Non-pigmented ciliary epithelial cell (primary cell): ENCODE data around the gene SLITRK4.

ENCODE experiments used
- DNase-seq: peaks from one replicate; pipeline ENCODE4 v3.0.0-alpha.2; 2010; ENCODE audit warnings: low read depth

SLITRK4 gene, protein sequence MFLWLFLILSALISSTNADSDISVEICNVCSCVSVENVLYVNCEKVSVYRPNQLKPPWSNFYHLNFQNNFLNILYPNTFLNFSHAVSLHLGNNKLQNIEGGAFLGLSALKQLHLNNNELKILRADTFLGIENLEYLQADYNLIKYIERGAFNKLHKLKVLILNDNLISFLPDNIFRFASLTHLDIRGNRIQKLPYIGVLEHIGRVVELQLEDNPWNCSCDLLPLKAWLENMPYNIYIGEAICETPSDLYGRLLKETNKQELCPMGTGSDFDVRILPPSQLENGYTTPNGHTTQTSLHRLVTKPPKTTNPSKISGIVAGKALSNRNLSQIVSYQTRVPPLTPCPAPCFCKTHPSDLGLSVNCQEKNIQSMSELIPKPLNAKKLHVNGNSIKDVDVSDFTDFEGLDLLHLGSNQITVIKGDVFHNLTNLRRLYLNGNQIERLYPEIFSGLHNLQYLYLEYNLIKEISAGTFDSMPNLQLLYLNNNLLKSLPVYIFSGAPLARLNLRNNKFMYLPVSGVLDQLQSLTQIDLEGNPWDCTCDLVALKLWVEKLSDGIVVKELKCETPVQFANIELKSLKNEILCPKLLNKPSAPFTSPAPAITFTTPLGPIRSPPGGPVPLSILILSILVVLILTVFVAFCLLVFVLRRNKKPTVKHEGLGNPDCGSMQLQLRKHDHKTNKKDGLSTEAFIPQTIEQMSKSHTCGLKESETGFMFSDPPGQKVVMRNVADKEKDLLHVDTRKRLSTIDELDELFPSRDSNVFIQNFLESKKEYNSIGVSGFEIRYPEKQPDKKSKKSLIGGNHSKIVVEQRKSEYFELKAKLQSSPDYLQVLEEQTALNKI

DNA sequence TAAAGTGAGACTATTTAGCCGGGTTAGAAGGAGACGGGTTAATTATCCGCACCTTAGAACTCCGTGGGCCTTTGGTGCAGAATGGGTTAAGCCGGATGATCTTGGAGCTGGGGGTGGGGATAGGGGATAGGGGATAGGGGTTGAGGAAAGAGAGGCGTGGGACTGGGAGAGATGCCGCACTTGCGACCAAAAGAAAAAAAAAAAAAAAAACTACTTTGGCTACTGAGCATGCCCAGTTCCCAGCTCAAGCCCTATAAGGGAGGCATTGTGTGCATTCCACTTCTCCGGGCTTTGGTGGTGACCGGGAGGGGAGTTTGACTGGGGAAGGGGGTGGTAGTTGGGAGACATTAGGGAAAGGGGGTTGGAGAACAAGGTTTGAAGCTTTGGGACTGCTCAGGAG lies at the start of gene SLITRK4:
TSS of gene SLITRK4 (minus strand) at position 187 of the 400 bp plus-strand sequence. CDS start 4,993 bp downstream, outside the sequence.
- DNase-seq = no peak

DNA sequence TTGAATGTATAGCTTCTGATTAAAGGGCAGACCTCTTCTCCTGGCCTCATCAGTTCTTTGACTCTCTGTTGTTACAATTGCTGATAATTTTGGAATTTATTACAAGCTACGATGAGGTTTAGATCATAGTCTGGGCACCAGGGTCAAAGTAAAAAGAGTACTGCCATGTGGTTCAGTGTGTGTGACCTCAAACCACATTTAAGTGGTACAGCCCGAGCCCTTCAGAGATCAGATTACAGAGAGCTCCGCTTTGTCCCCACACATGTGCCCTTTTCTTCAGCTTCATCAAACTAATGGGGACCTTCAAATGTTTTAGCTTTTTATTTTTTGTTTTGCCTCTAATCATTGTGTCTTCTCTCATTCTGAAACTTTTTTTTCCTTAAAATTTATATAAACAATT lies 47.6 kb upstream of the SLITRK4 start:
- no peak for DNase-seq

DNA sequence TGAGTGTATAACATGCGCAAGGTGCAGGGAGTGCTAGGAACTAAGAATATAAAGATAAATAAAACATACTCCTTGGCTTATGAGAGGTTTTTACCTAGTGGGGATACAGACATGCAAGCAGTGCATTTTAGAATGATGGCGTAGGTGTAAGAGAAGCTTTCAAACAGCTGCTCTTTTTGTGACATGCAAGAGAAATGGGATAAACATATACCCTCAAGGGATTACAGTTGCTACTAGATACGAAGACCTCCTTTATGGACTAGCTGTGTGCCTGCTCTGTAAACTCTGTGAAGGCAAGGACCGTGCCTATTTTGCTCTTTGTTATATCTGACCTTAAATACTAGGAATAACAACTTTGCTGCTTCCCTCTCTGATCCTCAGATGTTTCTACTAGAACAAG lies 39.0 kb upstream of the SLITRK4 start:
- no peak for DNase-seq

DNA sequence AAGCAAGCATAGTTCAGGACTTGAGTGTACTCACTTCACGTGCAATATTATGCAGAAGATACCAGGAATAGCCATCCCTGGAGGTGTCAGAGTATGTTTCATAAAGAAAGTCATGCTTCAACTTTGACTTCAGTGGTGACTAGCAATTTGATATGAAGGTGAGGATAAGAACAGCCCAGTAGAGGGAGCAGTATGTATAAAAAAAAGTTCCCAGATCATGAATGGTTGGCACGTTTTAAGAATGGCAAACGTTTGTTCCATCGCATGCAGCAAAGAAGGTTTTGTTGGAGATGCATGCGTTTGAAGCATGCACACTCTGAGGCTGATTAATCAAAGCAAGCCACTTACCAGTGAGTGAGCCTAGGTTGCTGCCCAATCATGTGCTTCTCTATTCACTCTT lies 33.5 kb upstream of the SLITRK4 start:
- no peak for DNase-seq

DNA sequence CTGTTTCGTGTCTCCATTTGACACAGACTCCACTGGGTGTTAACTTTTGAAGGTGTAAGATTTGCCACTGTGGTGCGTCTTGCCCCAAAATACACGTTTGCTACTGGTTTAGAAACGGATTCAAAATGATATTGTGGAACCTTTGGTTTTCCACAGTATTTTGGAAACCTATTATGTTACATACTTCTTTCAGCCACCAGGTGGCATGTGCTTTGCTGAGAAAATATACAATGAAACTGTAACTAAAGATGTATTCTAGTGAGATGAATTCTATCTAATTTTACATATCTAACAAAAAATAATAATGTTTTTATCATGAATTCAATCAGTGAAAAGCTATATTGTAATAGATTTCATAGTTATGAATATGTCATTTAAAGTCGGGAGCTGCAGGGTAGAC lies 28.4 kb upstream of the SLITRK4 start:
- no peak for DNase-seq

DNA sequence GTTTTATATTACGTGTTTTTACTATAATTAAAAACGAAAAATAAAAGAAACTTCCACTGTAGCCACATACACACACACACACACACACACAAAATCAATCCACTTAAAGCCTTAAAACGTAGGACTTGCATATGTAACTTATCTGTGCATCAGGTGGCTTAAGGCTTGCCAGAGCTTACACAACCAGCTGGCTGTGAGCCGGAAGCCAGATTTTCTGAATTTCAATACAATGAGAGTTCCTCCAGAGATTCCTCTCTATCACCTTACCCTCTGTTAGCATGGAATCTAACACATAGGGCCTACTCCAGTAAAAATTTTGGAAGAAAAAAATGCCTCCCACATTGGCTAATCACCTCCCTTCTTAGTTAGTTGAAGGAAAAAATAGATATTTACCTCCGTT lies 27.9 kb upstream of the SLITRK4 start:
- DNase-seq = no peak

DNA sequence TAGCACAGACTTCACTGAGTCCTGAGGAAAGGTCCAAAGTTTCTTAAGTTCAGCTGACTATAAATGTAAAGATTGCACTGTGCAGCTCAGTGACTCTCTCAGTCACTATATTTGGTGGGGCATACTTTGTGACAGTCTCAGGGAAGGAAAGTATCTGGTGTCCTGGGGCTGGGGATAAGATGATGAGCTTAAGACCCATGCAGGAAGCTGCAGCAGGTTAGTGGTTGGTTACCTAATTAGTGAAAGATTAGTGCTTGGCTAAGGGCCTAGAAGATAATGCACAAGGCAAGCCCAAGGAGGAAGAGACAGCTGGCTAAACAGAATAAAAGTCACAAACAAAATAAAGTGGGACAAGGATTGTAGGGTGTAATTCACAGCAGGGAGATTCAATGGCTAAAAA lies 25.4 kb upstream of the SLITRK4 start:
- no peak for DNase-seq

DNA sequence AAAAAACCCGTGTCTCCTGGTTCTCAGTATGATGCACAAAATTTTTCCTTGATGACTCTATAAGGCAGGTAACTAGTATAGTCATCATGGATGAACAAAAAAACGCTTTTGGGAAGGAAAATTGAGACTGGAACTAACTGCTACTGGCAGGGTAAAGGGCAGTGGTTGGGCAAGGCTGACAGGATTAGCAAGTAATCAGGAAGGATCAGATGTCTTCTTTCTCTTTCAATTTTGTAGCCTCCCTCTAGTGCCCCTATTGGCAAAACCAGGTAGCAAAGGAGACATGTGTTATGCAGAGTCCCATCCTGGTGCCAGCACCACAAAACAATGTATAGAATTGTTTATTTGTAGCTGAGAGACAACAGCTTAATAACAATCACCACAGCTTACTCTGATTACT lies 12.8 kb upstream of the SLITRK4 start:
- DNase-seq = no peak

DNA sequence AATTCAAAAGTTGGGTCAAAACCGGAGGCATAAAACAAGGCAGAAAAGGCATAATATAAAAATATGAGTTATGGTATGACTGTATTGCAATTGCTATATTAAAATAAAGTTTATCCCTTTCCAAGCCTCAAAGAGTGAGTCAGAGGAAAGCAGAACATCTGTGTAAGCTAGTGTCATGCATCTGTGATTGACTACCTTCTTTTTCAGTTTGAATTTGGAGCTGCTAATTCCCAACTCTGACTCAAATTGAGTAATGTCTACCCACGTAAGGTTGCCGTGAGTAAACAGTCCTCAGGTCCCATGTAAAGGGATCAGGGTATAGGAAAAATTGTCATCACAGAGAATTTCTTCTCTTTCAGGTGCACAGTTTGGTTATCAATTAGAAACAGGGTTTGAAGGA lies 6.5 kb upstream of the SLITRK4 start:
- no peak for DNase-seq

DNA sequence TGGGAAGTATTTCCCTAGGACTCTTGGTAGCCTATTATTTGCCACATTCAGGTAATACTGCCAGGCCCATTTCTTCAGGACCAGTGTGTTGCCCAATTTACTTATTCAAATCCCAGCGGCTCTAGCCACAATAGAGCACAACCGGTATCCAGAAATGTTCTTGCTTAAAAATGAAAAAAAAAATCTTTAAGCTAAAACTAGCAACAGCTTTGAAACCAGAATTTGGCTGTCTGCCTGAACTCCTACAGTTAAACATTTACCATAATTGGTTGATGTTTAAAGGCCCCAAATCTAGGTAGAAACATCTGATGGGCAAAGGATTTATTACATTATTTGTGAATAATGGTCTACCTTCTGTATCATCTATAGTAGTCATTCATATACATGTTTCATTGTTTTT lies 930 bp upstream of the SLITRK4 start:
- DNase-seq = no peak

DNA sequence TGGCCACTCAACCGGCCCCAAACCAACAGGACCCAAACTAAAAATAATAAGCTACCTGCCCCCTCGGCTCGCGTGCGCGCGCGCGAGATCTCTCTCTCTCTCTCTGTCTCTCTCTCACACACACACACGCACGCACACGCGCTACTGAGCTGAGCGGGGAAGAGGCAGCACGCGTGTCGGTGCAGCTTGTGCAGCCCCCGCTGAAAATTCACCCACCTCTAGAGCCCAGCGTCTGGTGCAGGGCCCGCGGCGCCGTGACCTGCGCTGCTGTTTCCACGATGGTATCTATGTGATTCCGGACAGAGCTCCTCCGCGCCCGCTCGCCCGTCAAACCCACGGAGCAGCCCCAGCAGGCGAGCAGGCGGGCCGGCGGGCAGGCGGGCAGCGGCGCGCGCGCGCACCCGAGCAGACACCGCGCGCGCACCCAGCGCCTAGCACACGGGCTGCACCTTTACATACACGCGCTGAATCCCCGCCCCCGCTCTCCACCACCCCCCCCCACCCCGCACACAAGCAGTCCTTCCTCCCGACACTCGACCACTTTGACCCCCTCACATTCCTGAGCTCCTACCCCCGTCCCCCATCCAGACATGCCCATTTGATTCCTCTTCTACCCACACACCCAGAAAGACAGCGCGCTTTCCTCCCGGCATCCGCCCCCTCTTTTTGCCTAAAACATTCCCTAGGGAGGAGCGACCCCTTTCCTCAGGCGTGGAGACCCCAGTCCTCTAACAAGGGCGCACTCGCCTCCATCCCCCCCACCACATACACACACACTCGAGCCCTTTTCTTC lies 1.0 kb downstream of the SLITRK4 start:
- no peak for DNase-seq

DNA sequence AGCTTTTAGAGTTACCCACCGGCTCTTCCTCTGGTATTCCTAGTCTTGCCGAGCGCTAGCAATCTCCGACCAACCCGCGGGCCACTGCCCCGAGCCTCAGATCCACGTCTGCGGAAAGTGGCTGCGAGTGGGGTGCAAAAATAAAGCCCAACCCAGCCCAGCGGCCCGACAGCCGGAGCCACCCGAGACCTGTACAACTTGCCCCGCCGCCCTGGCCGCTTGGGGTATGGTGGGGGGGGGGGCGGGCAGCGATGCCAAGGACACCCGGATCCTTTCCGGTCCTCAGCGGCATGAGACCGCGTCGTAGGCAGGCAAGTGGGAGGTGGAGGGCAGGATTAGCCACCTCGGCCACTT lies 1.6 kb downstream of the SLITRK4 start:
- DNase-seq = no peak

DNA sequence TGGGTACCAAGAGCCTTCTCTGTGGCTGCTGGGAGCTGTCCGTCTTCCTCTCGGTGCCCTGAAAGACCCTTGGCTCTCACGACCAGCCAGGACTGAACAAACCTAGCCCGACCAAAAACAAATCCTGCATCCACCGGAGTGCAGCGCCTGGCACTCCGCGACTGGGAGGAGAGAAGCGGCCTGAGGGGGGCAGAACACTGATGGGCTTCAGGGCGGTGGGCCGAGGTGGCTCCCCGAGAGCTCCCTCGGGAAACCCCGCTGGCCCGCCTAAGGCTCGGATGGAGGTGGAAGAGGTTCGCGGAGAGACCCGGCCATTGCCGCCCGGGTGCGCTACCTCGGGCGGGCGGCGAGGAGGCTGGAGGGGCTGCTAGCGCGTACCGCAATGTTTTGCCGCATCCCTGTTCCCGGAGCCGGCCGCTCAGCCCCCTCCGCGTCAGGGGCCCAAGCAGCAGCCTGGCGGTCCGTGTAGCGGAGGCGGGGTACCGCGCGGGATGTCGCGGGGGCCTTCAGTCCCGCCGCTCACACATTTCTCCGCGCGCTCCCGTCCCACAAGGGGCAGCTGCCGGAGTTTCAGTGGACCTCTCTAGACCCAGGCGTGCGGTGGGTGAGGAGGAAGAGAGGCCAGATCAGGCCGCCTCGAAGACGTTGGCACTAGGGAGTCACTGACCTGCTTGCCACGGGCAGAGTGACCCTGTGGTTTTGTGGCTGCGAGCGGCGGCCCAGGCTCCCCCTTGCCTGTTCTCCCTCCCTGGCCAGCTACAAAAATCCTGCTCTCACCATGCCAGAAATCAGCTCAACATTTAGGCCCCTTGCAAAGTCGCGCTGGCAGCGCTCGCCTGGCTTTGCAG lies 2.2 kb downstream of the SLITRK4 start:
- no peak for DNase-seq

DNA sequence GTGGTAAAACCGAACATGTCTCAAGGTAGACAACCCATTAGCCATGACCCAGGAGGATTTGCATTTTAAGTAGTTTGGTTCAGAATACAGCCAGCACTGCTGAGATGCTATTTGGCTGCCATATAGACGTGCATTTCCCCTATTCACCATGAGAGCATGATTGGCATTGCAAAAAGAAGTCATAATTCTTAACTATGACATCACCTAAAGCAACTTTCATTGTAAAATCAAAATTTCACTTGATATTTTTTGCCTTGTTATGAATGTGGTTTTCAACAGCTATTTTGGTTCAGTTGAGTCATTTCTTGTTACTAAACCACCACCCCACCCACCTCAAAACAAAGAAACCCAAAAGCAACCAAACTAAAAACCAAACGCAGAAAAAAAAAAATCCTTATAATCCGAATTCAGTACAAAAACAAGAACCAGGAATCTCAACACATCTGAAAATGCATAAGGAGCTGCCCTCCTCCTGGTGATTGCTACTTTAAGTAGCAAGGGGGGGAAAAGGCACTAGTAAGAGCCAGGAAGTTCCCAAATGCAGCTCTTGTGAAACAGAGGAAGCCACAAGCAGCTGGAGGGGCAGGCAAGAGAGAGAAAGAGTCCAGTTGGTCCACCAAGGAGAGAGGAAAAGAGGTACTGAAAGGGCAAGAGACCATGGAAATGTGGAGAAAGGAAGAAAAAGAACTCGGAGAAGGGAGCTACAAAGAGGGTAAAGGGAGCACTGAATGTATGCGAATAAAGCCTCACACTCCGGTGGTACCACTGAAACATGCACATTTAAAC lies 3.1 kb downstream of the SLITRK4 start:
- no peak for DNase-seq

DNA sequence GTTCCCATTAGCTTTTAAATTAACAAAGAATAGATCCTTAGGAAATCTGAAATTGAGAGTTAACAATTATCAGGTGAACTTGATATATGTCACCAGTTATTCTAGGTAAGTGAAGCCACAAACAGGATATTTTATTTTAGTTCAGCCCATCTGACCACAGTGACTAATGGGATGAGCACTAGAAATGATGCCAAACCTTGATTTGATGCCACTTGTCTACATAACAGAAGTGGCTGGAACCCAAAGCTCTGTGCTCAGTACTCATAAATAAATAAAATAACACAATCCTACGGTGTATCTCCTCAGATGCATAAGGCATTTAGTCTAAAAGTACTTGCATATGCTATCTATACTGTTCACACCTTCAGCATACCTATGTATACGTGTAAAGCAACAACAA lies 12.2 kb downstream of the SLITRK4 start:
- no peak for DNase-seq

DNA sequence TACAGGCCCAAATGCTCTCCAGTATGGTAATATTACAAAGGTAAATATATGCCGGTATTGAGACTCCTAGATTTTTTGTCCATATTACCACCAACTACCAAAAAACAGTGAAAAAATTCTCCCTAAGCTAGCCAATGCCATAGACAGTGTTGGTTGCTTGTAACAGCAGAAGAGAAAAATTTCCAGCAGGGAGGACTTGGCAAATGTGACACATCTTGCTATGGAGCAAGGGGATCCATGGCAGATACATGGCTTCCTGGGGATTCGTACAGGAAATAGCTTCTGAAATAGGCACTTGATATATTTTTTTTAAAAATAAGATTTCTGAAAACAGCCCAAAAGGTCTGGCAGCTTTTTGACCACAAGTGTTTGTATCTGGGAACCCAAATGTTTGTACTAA lies 14.6 kb downstream of the SLITRK4 start:
- no peak for DNase-seq

DNA sequence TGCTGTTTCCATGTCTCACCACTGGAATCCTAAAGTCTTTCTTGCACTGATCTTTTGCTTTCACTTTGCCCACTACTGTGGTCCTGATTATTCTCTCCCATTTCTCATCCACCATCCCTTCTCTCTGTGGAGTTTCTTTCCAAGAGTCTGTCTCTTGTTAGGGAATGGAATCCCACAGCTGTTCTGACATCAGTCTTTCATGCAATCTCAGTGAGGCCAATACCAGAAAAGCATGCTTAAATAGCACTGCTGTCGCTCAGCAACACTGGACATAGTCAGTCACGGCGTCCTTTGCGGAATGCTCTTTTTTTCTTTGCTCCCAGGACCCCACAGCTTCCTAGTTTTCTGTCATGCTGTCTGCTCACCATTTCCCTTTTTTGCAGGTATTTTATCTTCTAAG lies 20.1 kb downstream of the SLITRK4 start:
- no peak for DNase-seq

DNA sequence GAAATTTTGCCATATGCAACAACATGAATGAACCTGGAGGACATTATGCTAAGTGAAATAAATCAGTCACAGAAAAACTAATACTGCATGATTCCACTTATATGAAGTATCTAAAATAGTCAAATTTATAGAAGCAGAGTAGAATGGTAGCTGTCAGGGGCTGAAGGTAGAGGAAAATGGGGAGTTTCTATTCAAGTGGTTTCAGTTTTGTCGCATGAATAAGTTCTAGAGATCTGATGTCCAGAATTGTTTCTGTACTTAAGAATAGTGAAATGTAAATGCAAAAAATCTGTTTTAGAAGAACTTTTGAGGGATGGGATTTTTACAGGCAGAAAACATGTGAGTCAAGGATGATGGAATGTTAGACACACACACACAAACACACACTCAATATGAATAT lies 34.1 kb downstream of the SLITRK4 start:
- DNase-seq = no peak

DNA sequence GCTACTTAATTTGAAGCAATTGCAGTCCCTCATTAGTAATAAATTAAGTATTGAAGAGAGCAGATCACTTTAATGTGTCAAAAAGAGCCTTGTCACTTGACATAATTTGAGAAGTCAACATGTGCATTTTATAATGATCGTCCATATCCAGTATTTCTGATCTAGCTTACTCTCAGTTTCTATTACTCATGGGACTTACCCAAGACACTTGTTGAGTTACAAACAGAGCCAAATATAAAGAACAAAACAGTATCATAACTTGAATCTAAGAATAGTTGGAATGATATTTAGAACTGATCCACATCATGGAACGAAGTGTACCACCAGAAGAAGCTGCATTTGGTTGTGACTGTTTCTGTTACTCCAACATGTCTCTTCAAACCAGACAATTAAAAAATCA lies 54.7 kb downstream of the SLITRK4 start:
- DNase-seq = no peak

DNA sequence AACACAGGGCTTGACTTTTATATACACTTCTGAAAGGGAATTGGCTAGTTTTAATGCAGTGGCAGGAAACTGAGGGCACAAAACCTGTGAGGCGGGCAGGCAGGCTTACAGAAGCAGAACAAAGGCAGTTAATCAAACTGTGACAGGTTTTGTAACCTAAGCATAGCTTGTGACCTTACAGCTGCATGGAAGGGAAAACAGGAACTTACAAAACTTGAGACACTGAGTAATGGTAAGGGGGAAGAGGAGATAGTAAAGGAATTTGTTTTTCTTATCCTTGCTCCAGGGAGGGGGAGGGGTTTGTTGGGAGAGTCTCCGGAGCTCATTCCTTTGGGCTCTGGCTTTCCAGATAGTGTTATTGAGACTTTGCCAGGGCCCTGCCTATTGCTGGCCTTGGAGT lies 55.6 kb downstream of the SLITRK4 start:
- DNase-seq = no peak
